ENCODE measurements around the gene MYO7B. TPM values are rescaled to one million over a fixed set of nuclear protein-coding genes. Genes with fewer than 3 reads are reported as not detected.

MYO7B gene
- total RNA-seq, 6 donors from 2014 or later, result 1.2 to 6.1 (median 3.1) TPM

GRCh38 chr2:127654084-127654837 is 118.8 kb downstream of the MYO7B start:
- H3K27ac ChIP-seq, result peak overlapping the region; percentile 25 to 96 (median 80)
- no peak overlapping the region for H3K4me3 ChIP-seq
- peak in 1 of 2 donors; percentile 64 for DNase-seq
- no peaks in the 10 kb centered on the region for H3K9me3 ChIP-seq
- no peak for TF ChIP-seq POLR2A (IDR thresholded peaks at IDR 0.05)
- no peak for TF ChIP-seq POLR2AphosphoS5 (IDR thresholded peaks at IDR 0.05)
- TF ChIP-seq EP300 (IDR thresholded peaks at IDR 0.05), result no peak
- TF ChIP-seq, protein P1, sequence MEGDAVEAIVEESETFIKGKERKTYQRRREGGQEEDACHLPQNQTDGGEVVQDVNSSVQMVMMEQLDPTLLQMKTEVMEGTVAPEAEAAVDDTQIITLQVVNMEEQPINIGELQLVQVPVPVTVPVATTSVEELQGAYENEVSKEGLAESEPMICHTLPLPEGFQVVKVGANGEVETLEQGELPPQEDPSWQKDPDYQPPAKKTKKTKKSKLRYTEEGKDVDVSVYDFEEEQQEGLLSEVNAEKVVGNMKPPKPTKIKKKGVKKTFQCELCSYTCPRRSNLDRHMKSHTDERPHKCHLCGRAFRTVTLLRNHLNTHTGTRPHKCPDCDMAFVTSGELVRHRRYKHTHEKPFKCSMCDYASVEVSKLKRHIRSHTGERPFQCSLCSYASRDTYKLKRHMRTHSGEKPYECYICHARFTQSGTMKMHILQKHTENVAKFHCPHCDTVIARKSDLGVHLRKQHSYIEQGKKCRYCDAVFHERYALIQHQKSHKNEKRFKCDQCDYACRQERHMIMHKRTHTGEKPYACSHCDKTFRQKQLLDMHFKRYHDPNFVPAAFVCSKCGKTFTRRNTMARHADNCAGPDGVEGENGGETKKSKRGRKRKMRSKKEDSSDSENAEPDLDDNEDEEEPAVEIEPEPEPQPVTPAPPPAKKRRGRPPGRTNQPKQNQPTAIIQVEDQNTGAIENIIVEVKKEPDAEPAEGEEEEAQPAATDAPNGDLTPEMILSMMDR (IDR thresholded peaks at IDR 0.05), result no peak
- H3K4me1 ChIP-seq, result peaks cover 38 to 61% (median 55%) of the 10 kb centered on the region in 4 donors
- 90 to 95% methylated on average over 12 to 19 of the region's 24 CpGs for WGBS, 2 donors
- peaks cover 0 to 69% (median 14%) of the 10 kb centered on the region in 4 donors for H3K36me3 ChIP-seq
- no peak for ATAC-seq (ENCODE audit: low FRiP score in 2 of 2)
- no peaks in the 10 kb centered on the region for H3K27me3 ChIP-seq

GRCh38 chr2:127654838-127655175 is 119.3 kb downstream of the MYO7B start:
- H3K27me3 ChIP-seq, result no peaks in the 10 kb centered on the region
- ATAC-seq (ENCODE audit: low FRiP score in 2 of 2) (no peak), DNase-seq (peak in 1 of 2 donors; percentile 49)
- peak overlapping the region; percentile 25 to 96 (median 80) for H3K27ac ChIP-seq
- no peak for TF ChIP-seq POLR2AphosphoS5 (IDR thresholded peaks at IDR 0.05)
- no peak for TF ChIP-seq POLR2A (IDR thresholded peaks at IDR 0.05)
- TF ChIP-seq, protein P1 (IDR thresholded peaks at IDR 0.05), result no peak
- TF ChIP-seq EP300 (IDR thresholded peaks at IDR 0.05), result no peak
- peaks cover 33 to 58% (median 53%) of the 10 kb centered on the region in 4 donors for H3K4me1 ChIP-seq
- H3K4me3 ChIP-seq, result no peak overlapping the region
- H3K36me3 ChIP-seq, result peaks cover 0 to 69% (median 14%) of the 10 kb centered on the region in 4 donors
- H3K9me3 ChIP-seq, result no peaks in the 10 kb centered on the region
- 87 to 91% methylated on average over 7 to 8 of the region's 8 CpGs for WGBS, 2 donors

- TF ChIP-seq POLR2AphosphoS5 (IDR thresholded peaks at IDR 0.05), result no peak
- TF ChIP-seq POLR2A (IDR thresholded peaks at IDR 0.05), result no peak
- no peak for TF ChIP-seq EP300 (IDR thresholded peaks at IDR 0.05)
- TF ChIP-seq, protein P1 (IDR thresholded peaks at IDR 0.05), result no peak
Measured at GRCh38 chr2:127655209-127656073, 120.0 kb downstream of the MYO7B start.

DNA sequence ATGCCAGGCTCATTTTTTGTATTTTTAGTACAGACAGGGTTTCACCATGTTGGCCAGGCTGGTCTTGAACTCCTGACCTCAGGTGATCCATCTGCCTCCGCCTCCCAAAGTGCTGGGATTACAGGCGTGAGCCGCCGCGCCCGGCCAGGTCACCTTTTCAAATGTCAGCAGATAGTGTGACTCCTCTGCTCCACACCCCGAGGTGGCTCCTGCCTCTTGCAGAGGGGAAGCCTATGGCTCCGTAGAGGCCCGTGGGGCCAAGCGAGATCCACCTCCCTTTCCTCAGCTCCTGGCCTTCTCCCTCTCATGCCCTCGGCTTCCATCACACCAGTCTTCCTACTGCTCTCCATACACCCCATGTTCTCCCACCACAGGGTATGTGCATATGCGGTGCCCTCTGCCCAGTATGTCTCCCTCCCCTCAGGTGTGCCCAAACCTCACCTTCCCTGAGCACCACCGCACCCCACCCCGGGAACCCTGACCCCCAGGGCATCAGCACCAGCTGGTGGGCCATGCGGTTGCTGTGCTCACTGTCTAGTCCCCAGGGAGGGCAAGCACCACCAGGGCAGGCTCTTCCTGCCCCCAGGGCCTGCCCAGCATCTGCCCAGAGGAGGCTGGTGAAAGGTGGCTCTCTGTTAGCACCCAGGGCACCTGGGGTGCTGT is 121.2 kb downstream of the MYO7B start:
- ATAC-seq (ENCODE audit: low FRiP score in 2 of 2) (no peak), DNase-seq (peak in 1 of 2 donors; percentile 71)
- peak overlapping the region; percentile 84 to 96 (median 85) for H3K27ac ChIP-seq
- H3K4me3 ChIP-seq, result no peak overlapping the region
- H3K4me1 ChIP-seq, result peaks cover 48 to 63% (median 58%) of the 10 kb centered on the region in 4 donors
- H3K9me3 ChIP-seq, result no peaks in the 10 kb centered on the region
- H3K27me3 ChIP-seq, result no peaks in the 10 kb centered on the region
- H3K36me3 ChIP-seq, result peaks cover 0 to 69% (median 14%) of the 10 kb centered on the region in 4 donors
- TF ChIP-seq, protein P1 (IDR thresholded peaks at IDR 0.05), result no peak
- TF ChIP-seq POLR2A (IDR thresholded peaks at IDR 0.05), result no peak
- no peak for TF ChIP-seq POLR2AphosphoS5 (IDR thresholded peaks at IDR 0.05)
- TF ChIP-seq EP300 (IDR thresholded peaks at IDR 0.05), result no peak
- 86 to 88% methylated on average over 8 to 15 of the region's 15 CpGs for WGBS, 2 donors

More at GRCh38 chr2:127655209-127656073, 120.0 kb downstream of the MYO7B start:
- H3K36me3 ChIP-seq, result peaks cover 0 to 70% (median 14%) of the 10 kb centered on the region in 4 donors
- H3K27me3 ChIP-seq, result no peaks in the 10 kb centered on the region
- H3K4me1 ChIP-seq, result peaks cover 36 to 57% (median 52%) of the 10 kb centered on the region in 4 donors
- DNase-seq, result peak in 1 of 2 donors; percentile 43
- peak overlapping the region; percentile 25 to 96 (median 80) for H3K27ac ChIP-seq
- WGBS, 2 donors, result 71 to 80% methylated on average over 12 to 16 of the region's 16 CpGs
- no peak for ATAC-seq (ENCODE audit: low FRiP score in 2 of 2)
- H3K4me3 ChIP-seq, result no peak overlapping the region
- H3K9me3 ChIP-seq, result no peaks in the 10 kb centered on the region

Measured in upper lobe of left lung (tissue), 6 donors.